GM21390 (cell line): ENCODE results near the gene DLGAP1.

Experiments used
- ATAC-seq: cut with Tn5 transposase; IDR thresholded peaks from one replicate; pipeline ENCODE4 v1.9.1; 2021; ENCODE audit not compliant: unreplicated experiment

Gene DLGAP1

DNA sequence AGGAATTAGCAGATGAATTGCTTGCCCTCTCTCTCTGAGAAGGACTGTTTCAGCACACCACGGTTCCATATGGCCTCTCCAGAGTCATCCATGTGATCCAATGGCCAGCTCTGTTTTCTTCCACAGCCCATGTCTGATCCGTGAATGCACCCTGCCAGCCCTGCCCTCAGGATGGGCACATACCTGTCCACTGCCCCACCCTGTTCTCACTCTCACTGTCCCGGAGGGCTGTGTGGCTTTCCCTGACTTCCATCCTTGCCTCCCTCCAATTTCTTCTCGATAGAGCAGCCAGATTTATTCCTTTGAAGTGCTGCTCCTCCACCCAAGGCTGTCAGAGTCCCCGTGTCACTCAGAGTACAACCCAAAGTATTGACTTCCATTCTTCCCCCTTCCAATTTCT lies 662.0 kb downstream of the DLGAP1 start:
- no peak for ATAC-seq

DNA sequence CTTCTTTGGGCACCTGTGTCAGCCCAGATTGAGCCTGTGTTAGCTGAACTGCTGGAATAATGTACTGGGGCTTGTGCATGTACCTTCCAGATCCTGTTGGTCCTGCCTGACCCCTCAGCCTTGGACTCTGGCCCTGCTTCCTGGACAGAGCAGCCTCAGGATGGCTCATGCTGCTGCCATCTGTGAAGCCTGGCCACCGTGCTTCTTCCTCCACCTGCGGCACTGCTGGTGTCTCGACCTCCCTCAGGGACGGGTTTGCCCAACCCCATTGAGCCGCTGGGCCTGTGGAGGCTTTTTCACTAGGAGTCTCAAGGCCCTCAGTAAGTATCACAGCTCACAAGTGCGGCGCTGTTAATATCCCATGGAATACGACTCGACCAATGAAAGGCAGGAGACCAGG lies 662.4 kb downstream of the DLGAP1 start:
- ATAC-seq = no peak

GRCh38 chr18:3791238-3791637 lies 663.9 kb downstream of the DLGAP1 start:
- ATAC-seq = no peak

- no peak for ATAC-seq
Observed at GRCh38 chr18:3790703-3791102, 664.4 kb downstream of the DLGAP1 start.

DNA sequence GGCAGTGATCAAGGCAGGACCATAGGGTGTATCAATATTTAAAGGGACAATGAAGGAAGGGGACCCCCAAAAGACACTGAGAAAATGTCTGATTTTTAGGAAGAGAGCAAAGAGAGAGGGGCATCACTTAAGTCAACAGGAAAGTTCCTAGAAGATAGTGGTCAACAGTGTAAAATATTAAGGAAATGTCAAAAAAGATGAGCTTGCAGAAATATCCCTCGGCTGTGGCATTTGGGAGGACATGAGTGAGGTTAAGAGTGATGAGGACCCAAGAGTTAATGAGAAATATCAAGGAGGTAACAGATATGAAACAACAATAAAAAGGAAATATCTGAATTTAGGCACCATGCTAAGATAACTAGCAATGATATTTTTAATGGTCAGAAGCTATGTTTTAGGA lies 665.6 kb downstream of the DLGAP1 start:
- no peak for ATAC-seq

DNA sequence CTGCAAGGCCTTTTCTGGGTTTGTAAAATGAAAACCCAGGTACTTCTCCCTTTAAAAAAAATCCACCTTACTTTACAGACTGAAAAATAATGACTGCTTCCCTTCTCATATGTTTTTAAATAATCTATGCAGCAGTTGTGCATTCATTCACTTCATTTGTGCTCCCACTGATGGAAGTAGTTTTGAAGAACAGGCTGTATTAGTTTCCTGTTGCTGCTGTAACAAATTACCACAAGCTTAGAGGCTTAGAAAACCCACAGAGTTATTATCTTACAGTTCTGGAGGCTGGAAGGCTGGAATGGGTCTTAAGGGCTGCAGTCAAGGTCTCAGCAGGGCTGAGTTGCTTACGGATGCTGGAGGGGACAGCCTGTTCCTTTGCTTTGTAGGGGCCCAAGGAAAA lies 670.2 kb downstream of the DLGAP1 start:
- no peak for ATAC-seq

DNA sequence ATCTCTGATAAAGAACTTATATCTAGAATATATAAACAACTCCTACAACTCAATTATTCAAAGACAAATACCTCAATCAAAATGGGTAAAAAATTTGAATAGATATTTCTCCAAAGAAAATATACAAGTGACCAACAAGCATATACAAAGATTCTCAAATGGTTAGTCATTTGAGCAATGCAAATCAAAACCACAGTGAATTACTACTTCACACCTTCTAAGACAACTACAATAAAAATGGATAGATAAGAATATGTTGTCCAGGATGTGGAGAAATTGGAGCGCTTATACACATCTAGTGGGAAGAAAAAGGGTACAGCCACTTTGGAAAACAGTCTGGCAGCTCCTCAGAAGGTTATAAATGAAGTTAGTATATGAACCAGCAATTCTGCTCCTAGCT lies 672.2 kb downstream of the DLGAP1 start:
- no peak for ATAC-seq

GRCh38 chr18:3777719-3778118 lies 677.4 kb downstream of the DLGAP1 start:
- ATAC-seq = no peak

GRCh38 chr18:3777122-3777521 lies 678.0 kb downstream of the DLGAP1 start:
- ATAC-seq = no peak

GRCh38 chr18:3775996-3776395 lies 679.1 kb downstream of the DLGAP1 start:
- ATAC-seq = no peak

- ATAC-seq = no peak
Observed at GRCh38 chr18:3773303-3773702, 681.8 kb downstream of the DLGAP1 start.

- ATAC-seq = peak; percentile 99
Observed at GRCh38 chr18:3771121-3771971, 683.8 kb downstream of the DLGAP1 start.

DNA sequence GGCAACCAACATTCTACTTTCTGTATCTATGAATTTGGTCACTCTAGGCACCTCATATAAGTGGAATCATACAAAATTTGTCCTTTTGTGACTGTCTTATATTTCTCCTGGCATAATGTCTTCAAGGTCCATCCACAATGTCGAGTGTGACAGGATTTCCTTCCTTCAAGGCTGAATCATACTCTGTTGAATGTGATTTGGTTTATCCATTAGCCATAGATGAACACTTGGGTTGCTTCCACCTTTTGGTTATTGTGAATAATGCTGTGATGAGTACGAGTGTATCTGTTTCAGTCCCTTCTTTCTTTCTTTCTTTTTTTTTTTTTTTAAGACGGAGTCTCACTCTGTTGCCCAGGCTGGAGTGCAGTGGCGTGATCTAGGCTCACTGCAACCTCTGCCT lies 693.8 kb downstream of the DLGAP1 start:
- no peak for ATAC-seq

DNA sequence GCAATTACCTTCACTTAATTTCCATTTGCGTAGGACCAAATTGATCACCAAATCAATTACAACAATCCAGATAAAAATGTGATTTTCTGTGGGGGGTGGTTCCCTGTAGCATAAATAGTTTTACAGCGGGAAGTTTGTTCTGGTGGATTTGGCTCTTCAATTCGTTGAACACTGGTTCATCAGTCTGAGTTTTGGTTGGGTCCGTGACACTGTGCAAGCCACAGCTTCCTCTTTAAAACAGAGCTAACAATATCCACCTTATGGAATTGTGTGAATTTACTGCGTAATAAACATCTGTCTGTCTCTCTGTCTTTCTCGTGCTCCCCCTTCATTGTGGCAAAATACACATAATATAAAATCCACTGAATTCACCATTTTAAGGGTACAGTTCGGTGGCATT lies 694.4 kb downstream of the DLGAP1 start:
- ATAC-seq = no peak

- ATAC-seq = no peak
Observed at GRCh38 chr18:3759099-3759498, 696.0 kb downstream of the DLGAP1 start.

- ATAC-seq = no peak
Observed at GRCh38 chr18:3758531-3758930, 696.6 kb downstream of the DLGAP1 start.

GRCh38 chr18:3757361-3757760 lies 697.7 kb downstream of the DLGAP1 start:
- ATAC-seq = no peak

DNA sequence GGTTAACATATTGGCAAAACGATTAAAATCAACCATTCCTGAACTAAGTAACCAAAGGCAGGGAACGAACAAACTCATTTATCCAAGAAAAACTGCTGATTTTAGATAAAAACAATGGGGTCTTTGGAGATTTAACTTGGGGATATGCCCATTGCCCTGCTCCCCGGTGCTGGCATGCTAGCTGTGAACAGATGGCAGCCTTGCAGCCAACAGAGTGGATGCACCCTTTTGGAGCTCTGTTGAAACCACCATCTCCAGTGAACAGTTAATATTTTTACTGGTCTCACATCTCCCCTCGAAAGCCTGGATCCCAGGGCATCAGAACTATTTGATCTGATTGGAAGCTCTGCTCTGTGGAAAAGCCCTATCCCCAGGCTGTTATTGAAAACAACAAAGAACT lies 702.0 kb downstream of the DLGAP1 start:
- ATAC-seq = no peak

- no peak for ATAC-seq
Observed at GRCh38 chr18:3748086-3748485, 707.0 kb downstream of the DLGAP1 start.

DNA sequence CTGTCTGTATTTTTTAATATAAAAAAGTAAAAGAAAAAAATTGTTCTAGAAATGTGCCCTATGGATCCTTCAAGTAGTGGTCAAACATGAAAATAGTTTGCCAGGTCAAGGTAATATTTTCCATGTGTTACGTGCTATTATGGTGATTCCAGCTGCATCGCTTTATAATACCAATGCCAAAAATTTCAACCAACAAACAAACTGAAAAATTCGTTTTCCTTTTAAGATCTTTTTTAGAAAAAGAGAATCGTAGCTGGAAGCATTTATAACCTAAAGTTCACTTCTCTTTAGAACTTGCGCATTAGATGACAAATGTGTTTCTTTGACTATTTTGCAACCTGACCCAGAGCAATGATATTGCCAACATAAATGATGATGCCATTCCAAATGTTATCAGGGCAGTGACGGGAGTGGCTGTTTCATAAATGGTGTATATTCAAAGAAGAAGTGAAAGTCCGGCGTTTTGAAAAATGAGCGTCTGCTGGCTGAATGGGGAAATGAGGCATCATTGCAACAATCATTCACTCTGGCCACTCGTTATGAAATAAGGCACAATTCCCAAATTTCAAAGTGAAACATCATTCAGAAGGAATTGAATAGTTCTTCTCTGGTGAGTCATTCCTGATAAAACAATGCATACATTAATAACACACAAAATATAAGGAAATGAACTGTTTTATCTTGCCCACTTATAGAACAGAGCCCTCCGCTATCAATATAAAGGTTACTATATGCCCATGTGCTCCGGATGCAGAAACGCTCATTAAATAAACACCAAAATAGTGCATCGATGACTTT lies 707.7 kb downstream of the DLGAP1 start:
- no peak for ATAC-seq

GRCh38 chr18:3742541-3742940 lies 712.6 kb downstream of the DLGAP1 start:
- ATAC-seq = no peak

DNA sequence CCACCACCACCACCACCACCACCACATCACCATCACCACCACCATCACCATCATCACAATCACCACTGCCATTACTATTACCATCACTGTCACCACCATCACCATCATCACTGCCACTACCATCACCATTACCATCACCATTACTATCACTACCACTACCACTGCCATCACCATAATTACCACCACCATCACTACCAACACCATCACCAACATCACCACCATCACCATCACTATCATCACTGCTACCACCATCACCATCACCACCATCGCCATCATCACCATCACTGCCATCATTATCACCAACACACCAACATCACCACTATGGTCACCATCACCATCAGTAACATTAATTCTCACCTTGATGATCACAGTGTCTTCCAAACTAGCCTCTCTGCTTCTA lies 713.8 kb downstream of the DLGAP1 start:
- ATAC-seq = no peak
